OCI-M1 (cell line): ENCODE data around the gene FAM50A.

Source experiments
- DNase-seq: peaks from one replicate; lab custom pipeline; 2025; lab: John Stamatoyannopoulos, UW

FAM50A gene

DNA sequence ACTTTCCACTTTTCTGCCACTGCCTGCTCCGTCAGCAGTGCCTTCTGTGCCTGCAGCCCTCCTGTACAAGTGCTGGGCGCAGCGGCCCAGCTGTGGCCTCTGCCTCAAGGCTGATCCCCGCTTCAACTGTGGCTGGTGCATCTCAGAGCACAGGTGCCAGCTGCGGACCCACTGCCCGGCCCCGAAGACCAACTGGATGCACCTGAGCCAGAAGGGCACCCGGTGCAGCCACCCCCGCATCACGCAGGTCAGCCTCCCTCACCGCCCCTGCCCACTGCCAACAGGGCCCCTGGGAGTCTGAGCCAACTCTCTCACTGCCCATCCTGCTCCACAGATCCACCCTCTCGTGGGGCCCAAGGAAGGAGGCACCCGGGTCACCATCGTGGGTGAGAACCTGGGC is 21.7 kb downstream of the FAM50A start:
- no peak for DNase-seq

GRCh38 chrX:154466036-154466435 is 22.1 kb downstream of the FAM50A start:
- DNase-seq: no peak

DNA sequence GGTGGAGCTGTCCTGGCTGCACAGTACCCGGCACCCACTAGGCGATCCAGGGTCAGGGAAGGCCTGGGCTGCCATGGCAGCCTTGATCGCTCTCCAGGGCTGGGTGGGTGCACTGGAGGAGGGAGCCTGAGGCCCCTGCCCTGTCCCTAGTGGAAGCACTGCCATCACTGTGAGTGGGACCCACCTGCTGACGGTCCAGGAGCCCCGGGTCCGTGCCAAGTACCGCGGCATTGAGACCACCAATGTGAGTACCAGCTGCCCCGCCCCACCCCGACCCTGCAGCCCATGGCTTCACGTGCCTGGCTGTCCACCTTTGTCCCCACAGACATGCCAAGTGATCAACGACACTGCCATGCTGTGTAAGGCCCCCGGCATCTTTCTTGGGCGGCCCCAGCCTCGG is 23.0 kb downstream of the FAM50A start:
- DNase-seq: no peak

GRCh38 chrX:154467556-154467955 is 23.6 kb downstream of the FAM50A start:
- DNase-seq: no peak

DNA sequence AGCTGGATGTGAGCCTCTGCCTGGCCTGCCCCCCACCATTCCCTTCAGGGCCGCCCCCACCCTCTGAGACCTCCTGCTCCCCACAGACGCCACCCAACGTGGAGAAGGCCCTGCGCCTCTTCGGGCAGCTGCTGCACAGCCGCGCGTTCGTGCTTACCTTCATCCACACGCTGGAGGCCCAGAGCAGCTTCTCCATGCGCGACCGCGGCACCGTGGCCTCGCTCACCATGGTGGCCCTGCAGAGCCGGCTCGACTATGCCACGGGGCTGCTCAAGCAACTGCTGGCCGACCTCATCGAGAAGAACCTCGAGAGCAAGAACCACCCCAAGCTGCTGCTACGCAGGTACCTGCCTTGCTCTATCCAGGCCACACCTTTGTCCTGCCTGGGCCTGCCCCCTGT is 24.3 kb downstream of the FAM50A start:
- DNase-seq: no peak

- DNase-seq: no peak
These were observed 25.2 kb downstream of the FAM50A start for GRCh38 chrX:154469114-154469513.

GRCh38 chrX:154469880-154470279 is 25.9 kb downstream of the FAM50A start:
- DNase-seq: no peak

DNA sequence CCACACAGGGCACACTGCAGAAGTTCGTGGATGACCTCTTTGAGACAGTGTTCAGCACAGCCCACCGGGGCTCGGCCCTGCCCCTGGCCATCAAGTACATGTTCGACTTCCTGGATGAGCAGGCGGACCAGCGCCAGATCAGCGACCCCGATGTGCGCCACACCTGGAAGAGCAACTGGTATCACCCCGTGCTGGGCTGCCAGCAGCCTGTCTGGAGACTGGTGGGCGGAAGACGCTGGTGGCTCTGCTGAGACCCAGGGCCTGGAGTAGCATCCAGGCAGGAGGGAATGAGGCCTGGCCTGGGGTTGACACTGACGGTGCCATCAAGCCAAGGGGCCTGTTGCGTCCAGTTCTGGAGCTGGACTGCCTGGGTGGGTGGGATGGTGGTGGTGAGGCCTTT is 26.5 kb downstream of the FAM50A start:
- no peak for DNase-seq

- no peak for DNase-seq
These were observed 27.1 kb downstream of the FAM50A start for GRCh38 chrX:154470914-154471568.

- no peak for DNase-seq
These were observed 28.1 kb downstream of the FAM50A start for GRCh38 chrX:154471839-154472684.

DNA sequence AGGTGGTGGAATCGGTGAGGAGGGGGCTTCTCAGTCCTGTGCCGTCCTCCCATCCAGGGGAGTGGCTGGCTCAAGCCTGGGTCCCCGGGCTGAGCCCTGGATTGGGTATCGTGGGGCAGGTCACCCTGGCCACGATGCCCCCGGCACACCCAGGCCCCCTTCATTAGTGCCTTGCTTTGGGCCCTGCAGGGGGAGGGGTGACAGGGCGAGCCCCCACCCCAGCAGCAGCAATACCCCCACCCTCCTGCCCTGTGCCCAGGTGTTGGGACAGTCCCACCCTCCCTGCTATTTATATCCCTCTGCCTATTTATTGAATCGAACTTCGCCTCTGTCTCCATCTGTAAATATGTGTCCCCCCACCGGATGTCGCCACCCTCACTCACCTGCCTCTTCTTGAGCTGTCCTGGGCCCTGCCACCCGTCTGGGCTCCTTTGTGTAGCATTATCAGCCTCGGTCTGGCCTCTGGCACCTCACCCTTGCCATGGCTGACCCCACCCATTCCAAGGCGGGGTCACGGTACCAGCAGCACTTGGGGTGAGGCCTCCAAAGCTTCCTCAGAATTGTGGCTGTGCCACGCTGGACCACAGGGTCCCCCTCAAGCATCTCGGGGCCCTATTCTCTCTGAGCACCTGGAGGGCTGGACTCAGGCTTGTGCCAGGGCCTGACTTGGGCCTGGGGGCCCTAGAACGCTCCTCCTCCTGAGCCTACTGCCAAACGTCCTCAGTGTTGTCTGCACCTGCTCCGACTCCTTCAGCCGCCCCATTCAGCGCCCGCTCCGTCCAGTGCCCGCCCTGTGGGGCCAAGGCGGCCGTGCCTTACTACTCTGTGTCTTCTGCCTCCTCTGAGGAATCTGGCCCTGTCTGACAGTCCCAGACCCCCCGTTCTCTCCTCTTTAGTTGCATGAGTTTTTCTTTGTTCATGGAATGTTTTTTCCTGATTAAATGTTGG is 29.0 kb downstream of the FAM50A start:
- DNase-seq: no peak

- DNase-seq: no peak
These were observed 29.7 kb downstream of the FAM50A start for GRCh38 chrX:154473683-154474082.

GRCh38 chrX:154476821-154477220 is 32.9 kb downstream of the FAM50A start:
- no peak for DNase-seq

DNA sequence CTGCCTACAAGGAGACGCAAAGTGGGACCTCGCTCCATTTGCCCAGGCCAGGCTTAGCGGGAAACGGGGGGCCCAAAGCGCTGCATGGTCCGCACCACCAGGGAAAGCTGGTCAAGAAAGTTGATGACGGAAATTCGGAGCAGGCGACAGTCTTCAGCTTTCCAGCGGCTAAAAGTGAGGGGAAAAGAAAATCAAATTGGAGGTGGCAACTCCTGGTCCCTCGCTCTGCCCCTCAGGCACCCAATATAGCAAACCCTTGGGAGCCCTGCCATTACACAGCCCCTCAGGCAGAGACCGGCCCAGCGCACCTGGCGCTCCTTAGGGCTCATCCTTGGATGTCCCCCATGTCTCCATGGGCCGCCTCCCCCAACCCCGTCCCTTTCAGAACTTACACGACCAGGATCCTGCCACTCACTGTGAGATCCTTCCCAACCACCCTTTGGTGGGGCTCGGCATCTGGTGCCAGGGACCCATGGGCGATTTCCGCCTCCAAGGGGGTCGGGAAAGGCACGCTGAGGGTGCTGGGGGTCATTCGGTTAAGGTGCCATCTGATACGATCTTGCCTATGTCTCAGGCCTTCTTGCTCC is 34.0 kb downstream of the FAM50A start:
- DNase-seq: no peak

DNA sequence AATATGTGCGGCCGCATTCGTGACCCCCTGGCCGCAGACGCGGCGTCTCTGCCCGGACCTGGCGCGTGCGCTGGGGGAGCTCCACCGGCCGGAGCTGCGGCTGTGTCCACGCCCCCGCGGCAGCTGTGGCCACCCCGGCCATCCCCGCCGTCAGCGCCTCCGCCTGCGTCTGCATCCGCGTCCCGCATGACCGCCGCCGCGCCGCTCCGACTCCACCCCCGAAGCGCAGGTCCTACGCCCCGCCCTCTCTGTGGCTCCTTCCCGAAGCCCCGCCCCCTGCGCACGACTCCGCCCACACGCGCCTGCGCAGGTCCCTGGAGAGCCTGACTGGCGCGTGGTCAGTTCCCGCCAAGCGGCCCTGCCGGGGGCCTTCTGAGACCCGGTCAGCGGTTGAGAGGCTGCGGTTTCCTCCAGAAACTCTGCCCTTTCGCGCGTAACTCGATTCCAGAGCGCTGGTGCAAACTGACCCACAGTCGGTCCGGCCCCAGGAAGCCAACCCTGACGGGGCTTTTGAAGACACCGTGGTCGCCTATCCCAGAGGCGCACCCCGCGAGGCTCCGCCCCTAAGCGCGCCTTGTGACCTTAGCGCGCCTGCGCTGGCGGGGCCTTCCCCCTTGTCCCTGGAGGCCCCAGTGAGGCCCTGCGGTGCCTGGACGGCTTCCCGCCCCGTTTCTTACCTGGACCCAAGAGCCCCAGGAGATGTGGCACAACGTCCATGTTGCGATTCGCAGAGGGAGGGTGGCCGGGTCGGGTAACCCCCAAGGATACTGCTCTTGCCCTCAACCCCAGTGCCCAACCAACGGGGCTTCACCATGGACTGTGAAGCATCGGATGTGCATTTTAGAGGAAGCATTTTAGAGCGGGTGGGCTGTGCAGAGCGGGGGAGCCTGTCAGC is 35.0 kb downstream of the FAM50A start, which contains the start of gene LAGE3:
Gene LAGE3 (minus strand): TSS at position 554 of the 895 bp plus-strand sequence. CDS start 366 bp downstream, at position 188.
- DNase-seq: peak; percentile 97

DNA sequence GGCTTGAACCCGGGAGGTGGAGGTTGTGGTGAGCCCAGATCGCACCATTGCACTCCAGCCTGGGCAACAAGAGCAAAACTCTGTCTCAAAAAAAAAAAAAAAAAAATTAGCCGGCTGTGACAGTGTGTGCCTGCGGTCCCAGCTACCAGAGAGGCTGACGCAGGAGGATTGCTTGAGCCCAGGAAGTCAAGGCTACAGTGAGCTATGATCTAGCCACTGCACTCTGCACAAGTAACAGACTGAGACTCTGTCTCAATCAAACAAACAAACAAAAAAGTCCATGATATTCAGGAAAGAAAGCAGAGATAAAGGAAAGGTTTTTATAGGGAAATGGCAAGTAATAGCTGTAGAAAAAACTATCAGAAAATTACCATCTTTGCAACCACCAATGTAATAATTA is 37.3 kb downstream of the FAM50A start:
- no peak for DNase-seq

GRCh38 chrX:154481911-154482601 is 38.1 kb downstream of the FAM50A start:
- DNase-seq: no peak

DNA sequence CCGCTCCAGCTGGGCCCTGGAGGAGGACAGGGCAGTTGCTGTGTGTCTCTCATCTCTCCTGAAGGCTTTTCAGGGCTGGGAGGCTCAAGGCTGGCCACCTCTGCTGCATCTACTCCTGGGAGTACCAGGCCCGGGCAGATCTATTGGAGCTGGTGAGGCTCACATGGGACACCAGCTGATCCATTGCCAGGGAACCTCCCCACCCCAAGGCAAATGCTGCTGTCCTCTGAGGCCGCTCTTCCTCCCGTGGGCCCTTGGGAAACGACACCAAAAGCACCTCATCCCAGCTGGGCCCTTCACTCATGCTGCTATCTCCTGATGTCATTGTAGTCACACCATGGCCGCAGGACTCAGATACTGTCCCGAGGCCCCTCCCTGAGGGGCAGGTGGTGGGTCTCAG is 38.8 kb downstream of the FAM50A start:
- DNase-seq: no peak

GRCh38 chrX:154483325-154483724 is 39.4 kb downstream of the FAM50A start:
- DNase-seq: no peak
